ENCODE data around the gene PALM.

GRCh38 chr19:795691-796581, 87.2 kb downstream of the PALM start:
- TF ChIP-seq NFIC (IDR thresholded peaks at IDR 0.05) (no peak), EGR1 (IDR thresholded peaks at IDR 0.05) (no peak)
